GDM1 (cell line): Measurements from ENCODE around the gene COX14.
"Not testable (repeated sequence)": the region's sequence is repeated elsewhere in the genome, so short reads cannot be mapped to it uniquely, and the experiment has no call there.

Experiments used
- DNase-seq: peaks from one replicate; lab custom pipeline; 2025; lab: John Stamatoyannopoulos, UW

COX14 gene

DNA sequence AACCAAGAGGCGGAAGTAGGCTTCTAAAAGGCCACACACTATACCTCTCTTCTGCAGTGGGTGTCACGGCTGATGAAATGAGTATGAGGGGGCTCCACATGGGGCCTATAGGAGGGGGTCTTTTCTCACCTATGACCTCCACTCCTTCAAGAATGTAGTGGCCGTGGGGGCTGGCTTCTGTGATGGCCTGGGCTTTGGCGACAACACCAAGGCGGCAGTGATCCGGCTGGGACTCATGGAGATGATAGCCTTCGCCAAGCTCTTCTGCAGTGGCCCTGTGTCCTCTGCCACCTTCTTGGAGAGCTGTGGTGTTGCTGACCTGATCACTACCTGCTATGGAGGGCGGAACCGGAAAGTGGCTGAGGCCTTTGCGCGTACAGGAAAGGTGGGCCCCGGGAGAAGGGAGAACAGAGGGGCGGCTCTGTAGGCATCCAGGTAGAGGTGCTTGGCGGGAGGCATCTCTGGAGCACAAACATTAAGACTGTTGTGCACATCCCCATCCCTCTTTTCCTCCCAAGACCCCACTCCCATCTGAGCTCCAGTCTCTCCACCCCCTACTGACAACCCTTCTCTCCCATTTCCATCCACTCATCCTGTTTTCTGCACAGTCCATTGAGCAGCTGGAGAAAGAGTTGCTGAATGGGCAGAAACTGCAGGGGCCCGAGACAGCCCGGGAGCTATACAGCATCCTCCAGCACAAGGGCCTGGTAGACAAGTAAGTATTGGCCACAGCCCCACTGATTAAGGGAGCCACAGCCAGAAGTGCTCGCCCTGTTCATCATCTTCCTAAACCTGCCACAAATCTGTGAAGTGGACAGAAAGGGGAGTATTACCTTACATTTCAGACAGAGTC is 4.4 kb upstream of the COX14 start:
- no peak for DNase-seq

DNA sequence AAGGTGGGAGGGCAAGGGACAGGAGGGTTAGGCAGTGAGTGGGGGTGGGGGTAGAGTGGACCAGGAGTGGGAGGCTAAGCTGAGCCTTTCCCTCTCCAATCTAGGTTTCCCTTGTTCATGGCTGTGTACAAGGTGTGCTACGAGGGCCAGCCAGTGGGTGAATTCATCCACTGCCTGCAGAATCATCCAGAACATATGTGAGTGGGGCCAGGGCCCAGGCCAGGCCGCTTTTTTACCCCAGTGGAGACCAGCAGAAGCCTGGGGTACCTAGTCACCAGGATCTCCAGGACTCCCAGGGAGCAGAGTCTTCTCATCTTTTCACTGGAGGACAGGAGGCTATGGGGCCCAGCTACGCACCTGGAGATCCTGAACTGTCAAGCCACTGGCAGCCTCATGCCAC is 2.7 kb upstream of the COX14 start:
- no peak for DNase-seq

DNA sequence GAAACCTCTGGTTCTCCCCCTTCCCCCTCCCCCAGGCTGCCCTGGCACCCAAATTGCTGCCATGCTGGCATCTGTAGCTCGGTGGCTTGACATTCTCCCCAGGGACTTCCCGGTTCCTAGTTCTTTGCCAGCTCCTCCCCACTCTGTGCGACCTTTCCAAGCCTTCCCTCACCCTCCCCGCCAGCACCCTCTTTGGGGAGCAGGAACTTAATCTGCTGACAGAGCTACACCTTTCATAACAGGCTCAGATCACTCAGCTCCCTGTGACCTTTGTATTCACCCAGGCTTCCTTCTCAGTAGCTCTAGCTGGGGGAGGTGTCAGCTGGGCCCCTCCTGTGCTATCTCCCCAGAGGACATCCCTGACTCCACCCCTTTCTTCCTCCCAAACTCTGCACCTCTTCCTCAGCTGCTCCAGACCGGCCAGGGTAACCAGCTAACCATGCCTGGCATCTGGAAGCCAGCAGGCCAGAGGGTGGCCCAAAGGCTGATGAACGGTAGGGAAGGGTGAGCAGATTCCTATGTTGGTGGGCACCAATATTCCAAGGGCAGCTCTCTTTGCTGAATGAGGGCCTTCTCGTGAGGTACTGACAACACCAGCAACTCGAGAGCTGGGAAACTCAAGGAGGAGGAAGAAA is 1.8 kb upstream of the COX14 start:
- no peak for DNase-seq

DNA sequence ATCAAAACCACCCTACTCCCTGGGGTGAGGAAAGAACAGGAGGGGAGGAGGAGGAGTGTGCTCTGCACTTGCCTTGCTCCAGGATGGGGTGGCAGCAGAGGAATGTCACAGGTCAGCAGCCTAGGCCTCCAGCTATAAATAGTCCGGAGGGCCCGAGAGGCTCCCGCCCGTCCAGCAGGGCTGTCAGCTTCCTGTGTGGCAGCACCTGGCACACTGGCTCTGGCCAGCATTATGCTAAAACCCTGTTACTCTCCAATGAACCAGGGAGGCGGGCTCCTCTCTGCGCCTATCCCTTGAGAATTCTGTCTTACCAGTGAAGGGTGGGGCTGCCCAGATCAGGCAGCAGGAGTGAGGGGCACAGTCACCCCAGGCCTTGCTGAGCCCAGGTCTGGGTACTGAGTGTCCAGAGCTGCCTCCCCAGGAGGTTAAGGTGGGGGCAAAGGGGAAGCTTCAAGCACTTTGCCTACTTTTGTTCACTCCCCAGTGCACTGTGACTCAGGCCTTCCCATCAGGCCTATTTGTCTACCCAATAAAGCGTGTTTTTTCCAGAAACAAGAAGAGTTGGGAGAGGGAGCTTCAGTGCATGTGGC is 1.2 kb upstream of the COX14 start:
- no peak for DNase-seq

DNA sequence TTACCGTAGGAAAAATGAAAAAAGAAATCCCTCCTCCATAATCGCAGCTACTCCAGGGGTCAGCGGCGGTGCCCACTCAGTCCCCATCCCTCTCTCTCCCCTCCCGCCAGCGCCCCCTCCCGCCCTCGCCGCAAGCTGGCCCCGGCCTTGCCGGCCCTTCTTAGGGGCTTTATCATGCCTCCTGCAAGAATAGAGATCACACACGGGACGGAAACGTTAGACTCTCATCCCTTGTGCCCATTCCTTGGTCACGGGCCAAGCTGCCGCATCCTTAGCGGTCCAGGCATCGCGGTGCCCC is 692 bp upstream of the COX14 start:
- no peak for DNase-seq

DNA sequence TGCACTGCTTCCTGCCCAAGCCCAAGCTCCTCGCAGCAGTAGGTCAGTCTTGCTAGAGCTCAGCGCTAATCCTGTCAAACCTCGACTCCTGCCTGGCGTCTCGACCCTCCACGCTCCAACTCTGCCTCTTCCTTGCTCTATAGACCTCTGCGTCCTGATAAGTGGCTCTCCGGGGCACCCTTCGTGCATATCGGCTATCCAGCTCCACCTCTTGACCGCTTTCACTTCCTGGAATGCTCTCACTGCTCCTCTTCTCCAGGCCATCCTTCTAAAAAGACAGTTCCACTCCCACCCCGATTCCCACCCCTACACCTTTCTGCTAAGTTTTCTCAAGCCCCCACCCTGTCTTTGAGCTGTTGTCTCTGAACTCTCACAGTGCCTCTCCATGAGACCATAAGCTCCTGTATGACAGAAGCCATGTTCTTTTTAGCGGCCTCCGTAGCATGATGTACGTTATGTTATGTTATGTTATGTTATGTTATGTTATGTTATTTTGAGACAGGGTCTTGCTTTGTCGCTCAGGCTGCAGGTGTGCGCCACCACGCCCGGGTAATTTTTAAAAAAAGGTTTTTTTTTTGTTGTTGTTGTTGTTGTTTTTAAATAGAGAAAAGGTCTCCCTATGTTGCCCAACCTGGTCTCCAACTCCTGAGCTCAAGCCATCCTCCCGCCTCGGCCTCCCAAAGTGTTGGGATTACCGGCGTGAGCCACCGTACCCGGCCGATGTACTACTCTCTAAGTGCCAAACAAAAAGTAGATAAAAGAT is 601 bp downstream of the COX14 start:
- peak; percentile 32 for DNase-seq

DNA sequence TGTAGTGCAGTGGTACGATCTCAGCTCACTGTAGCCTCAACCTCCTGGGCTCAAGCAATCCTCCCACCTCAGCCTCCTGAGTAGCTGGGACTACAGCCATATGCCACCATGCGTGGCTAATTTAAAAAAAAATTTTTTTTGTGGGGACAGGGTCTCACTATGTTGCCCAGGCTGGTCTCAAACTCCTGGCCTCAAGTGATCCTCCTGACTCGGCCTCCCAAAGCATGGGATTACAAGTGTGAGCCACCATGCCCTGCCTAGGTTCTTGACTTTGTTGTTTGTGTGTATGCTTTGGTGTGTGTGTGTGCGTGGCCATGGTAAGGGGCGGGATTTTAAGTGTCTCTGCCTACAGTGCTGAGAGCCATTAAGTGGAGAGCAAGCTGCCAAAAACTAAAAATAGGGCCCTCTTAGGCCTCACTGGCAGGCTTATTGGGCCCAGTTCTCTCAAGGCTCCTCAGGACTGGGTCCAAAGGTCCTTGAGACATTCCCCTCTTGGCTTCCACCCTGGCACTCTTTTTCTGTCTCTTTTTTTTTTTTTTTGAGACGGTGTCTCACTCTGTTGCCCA is 5.1 kb downstream of the COX14 start:
- DNase-seq = no peak

DNA sequence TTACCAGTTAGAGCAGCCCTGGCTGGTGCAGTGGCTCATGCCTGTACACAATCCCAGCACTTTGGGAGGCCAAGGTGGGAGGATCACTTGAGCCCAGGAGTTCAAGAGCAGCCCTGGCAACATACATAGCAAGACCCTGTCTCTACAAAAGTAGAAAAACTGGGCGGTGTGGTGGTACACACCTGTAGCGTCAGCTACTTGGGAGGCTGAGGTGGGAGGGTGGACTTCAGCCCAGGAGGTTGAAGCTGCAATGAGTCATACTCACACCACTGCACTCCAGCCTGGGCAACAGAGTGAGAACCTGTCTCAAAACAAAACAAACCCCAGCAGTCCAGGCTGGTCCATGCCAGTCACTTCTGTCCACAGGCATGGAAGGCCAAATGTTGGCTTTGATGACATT is 7.4 kb downstream of the COX14 start:
- DNase-seq = no peak

DNA sequence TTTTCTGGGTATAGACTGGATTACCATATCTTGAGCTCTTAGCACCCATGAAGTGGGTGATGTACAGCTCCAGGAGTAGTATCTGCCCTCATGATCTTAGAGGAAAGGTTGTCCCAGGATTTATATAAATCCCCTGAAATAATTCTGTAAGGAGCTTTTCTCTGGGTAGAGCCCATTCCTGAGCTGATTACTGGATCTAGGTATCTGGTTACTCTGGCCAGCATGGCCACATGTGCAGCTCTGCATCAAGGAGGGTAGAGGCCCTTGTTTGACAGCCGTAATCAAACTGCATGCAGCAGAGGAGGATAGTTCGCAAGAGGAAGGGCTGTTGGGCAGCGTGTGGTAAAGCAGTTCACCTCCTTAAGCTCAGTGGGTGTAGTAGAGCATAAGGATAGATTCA is 8.5 kb downstream of the COX14 start:
- no peak for DNase-seq

DNA sequence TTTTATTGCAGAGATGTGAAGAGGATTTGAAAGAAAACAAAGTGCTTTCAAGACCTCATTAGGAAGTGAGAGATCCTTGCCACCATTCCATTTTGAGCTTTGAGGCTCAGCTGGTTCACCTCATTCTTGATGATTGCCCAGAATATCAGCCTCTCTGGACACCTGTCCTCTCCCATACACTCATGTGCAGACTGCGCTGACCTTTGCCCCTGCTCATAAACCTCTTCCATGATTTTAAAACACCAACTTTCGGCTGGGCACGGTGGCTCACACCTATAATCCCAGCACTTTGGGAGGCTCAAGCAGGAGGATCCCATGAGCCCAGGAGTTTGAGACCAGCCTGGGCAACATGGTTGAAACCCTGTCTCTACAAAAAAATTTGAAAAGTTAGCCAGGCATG is 8.9 kb downstream of the COX14 start:
- DNase-seq = no peak

DNA sequence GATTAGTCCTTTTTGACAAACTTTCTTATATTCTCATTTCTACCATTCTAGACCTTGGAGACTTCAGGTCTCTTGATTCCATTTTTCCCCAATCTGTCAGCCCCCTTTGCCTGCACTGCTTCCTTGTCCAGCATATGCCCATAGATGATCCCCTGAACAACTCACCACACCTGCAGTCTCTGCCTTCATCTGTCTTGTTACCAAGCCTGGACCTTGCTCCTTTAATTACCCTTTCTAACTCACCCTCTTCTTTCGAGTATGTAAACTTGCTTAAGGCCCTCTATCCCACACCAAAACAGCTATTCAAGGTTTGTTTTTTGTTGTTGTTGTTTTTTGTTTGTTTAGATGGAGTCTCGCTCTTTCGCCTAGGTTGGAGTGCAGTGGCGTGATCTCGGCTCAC is 9.6 kb downstream of the COX14 start:
- no peak for DNase-seq

DNA sequence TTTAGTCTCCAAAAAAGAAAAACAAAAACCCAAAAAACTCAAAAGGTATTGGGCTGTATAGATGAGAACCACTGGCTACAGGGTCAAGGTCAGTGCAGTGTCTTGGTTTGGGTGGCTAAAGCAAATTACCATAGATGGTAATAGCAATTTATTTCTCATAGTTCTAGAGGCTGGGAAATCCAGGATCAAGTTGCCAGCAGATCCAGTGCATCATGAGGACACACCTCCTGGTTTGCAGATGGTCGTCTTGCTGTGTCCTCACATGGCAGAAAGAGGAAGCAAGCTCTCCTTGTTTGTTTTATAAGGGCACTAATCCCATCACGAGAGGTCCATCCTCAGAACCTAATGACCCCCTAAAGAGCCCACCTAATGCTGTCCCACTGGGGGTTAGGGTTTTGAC is 11.2 kb downstream of the COX14 start:
- DNase-seq = no peak

DNA sequence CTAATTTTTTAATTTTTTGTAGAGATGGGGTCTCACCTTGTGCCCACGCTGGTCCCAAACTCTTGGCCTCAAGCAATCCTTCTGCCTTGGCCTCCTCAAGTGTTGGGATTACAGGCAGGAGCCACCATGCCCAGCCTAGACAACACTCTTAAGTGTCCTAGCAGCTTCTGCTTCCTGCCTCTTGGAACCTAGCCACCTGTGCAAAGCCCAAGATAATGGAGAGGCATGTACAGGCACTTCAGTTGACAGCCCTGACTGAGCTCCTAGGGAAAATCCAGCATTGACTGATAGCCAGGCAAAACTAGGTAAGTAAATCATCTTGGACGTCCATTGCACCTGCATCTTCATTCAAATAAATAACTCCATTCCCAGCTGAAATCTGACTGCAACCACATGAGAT is 15.5 kb downstream of the COX14 start:
- no peak for DNase-seq

DNA sequence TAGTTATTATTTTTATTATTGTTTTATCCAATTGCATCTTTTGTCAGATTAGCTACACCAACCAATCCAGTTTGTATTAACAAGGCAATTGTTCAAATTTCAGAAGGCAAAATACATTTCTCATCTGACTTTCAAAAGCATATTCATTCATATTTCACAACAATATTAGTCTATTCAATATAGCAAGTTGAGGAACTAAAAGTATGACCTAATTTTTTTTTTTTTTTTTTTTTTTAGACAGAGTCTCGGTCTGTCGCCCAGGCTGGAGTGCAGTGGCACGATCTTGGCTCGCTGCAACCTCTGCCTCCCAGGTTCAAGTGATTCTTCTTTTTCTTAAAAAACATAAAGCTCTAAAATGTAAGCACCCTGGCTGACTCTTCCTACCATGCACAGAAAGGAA is 17.3 kb downstream of the COX14 start:
- DNase-seq = no peak

DNA sequence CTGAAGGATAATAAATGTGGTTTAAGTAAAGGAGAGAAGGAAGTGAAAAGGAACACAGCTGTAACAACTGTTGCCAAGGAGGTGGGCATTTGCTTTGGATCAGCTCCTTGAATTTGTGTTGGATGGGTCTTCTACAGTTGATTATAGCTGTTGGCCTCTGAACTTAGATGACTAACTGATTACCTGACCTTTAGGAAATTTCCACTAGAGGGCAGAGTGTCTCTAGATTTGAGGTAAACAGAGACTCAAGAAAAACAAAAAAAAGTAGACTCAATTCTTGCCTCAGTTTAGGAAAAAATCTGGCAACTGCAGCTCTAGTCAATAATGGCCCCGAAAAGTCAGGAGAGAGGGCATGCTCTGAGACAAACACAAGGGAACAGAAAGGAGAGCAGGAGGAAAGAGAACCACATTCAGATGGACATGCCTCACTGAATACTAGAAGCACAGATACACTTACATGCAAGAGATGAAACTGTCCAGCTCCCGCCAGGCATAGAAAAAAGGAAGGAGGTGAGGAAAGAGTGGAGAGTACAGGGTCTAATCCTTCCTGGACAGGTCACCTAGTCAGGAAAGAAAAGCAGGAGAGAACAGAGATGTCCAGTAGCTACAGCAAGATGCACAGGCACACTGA is 20.6 kb downstream of the COX14 start:
- DNase-seq = no peak

DNA sequence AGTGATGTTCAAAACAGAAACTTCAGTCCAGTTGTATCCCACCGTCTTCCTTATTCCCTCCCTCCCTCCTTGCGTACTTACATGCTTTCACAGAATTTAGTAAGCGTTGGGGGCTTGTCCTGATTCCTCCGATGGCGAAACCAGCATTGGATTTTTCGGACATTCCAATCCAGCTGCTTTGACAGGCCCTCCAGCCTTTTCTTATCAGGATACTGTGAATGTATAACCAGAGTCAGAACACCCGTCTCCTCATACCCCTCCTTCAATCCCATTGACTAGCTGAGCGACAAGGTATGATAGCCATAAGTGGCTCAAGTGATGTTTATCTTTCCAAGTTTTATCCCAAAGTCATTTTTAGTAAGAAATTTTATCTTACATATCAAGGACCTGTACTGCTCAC is 31.0 kb downstream of the COX14 start:
- DNase-seq = no peak

DNA sequence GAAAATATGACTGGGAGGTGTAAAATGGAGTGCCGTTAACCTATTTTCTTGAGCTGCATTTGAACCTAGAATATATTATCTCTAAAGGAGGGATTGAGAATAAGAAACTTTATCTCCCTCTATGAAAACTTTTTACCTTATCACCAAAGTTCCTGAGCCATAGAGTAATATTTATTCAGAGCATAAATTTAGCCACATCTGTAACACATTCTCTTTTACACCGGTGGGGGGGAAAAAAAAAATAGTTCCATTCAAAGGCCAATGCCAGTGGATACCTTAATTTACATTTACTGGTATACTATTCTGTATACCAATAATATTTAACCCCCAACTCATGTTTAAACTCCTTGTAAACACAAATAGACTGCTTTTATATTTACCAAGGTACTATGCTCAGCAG is 33.4 kb downstream of the COX14 start:
- no peak for DNase-seq

DNA sequence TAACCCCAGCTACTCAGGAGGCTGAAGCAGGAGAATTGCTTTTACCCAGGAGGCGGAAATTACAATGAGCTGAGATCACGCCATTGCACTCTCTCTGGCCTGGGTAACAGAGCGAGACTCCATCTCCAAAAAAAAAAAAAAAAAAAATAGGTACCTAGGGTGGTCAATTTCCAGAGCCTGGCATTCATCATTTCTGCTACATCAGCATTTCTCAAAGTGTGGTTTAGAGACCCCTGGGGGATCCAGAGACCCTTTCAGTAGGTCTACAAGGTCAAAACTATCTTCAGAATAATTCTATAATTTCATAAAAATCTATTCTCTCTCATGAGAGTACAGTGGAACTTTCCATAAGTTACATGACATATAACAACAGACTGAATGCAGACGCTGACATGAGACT is 35.2 kb downstream of the COX14 start:
- no peak for DNase-seq

DNA sequence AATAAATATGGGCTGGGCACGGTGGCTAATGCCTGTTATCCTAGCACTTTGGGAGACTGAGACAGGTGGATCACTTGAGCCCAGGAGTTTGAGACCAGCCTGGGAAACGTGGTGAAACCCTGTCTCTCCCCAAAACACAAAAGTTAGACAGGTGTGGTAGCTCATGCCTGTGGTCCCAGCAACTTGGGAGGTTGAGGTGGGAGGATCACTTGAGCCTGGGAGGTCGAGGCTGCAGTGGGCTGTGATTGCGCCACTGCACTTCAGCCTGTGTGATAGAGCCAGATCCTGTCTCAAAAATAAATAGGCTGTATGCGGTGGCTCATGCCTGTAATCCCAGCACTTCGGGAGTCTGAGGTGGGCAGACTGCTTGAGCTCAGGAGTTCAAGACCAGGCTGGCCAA is 36.0 kb downstream of the COX14 start:
- DNase-seq = not testable (repeated sequence)

DNA sequence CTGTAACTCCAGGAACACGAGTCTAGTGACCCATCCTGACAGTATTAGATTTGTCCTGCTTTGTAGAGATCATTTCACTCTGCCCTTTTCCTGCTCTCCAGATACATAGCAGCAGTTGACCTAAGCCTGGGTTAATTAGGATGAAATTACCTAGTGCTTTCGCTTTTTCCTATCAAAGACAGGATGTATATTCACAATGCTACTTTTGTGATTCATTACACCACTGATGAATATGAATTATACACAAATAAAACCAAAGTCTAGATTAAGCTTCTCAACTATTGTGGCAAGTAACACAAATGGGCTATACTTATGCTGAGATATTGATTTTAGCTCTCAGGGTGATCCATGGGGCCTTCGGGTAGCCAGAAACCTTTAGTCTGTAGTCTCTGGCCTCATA is 37.3 kb downstream of the COX14 start:
- no peak for DNase-seq

DNA sequence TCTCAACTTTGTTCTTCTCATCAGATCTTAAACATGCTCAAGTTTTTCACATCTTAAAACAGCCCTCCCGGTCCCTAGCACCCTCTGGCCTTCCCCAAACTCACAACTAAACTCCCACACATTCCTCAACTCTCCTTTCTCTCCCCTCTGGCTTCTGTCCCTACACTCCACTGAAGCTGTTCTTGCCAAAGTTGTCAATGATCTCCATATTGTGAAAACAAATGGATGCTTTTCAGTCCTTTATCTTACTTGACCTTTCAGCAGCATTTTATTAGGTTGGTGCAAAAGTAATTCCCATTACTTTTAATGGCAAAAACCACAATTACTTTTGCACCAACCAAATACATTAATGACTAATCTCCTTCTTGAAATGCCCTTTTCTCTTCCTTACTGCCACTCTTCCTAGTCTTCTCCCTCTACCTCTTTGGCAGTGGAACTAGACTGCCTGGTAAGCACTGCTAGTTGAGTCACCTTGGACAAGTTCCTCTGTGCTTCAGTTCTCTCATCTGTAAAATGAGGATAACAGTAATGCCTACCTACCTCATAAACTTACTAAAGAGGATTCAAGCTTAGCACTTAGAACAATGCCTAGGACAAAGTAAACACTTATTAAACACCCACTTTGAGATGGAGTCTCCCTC is 39.1 kb downstream of the COX14 start:
- no peak for DNase-seq

DNA sequence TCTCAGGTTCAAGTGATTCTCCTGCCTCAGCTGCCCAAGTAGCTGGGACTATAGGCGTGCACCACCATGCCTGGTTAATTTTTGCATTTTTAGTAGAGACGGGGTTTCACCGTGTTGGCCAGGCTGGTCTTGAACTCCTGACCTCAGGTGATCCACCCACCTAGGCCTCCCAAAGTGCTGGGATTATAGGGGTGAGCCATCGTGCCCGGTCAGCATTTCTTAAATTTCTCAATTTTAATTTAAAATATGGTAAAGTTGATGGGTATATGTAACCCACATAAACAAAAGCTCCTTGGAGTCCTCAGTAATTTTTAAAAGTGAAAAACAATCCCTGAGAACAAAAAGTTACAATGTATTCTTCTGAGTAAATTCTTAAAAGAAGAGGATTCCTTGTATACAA is 42.9 kb downstream of the COX14 start:
- not testable (repeated sequence) for DNase-seq
